ENCODE measurements around the gene GOT1. TPM values are rescaled to one million over a fixed set of nuclear protein-coding genes. Genes with fewer than 3 reads are reported as not detected.

GOT1 gene
- polyA plus RNA-seq, 1 experiment, result 34.5 TPM

- DNase-seq (ENCODE audit: low read depth, low spot score), result no peak
- H3K27ac ChIP-seq (ENCODE audit: low read depth, low read length), result no peak overlapping the region
- no peak overlapping the region for H3K4me3 ChIP-seq (ENCODE audit: low read depth, low read length)
- ChIA-PET POLR2A (interaction anchor here (1.4 kb wide), 1 partner anchor 11 kb away, joined by 3 read pairs; the partner anchor contains the start of gene GOT1), CTCF (interaction anchor here (2.5 kb wide), 1 partner anchor 16 kb away, joined by 12 read pairs; no protein-coding TSS in a partner anchor)
- TF ChIP-seq CTCF (IDR thresholded peaks at IDR 0.05; ENCODE audit: low read depth, low read length), result no peak
- H3K27me3 ChIP-seq (ENCODE audit: control insufficient read depth, insufficient read depth, low read length), result no peaks in the 10 kb centered on the region
- no peaks in the 10 kb centered on the region for H3K9me3 ChIP-seq (ENCODE audit: control insufficient read depth, insufficient read depth, low read length)
These were observed 10.7 kb downstream of the GOT1 start for GRCh38 chr10:99419688-99420087.

GRCh38 chr10:99418910-99419624 lies 11.4 kb downstream of the GOT1 start:
- ChIA-PET CTCF (interaction anchor here (2.5 kb wide), 1 partner anchor 17 kb away, joined by 12 read pairs; no protein-coding TSS in a partner anchor), POLR2A (interaction anchor here (1.4 kb wide), 1 partner anchor 11 kb away, joined by 3 read pairs; the partner anchor contains the start of gene GOT1)
- H3K9me3 ChIP-seq (ENCODE audit: control insufficient read depth, insufficient read depth, low read length), result no peaks in the 10 kb centered on the region
- no peak for DNase-seq (ENCODE audit: low read depth, low spot score)
- TF ChIP-seq CTCF (IDR thresholded peaks at IDR 0.05; ENCODE audit: low read depth, low read length), result no peak
- no peak overlapping the region for H3K27ac ChIP-seq (ENCODE audit: low read depth, low read length)
- H3K27me3 ChIP-seq (ENCODE audit: control insufficient read depth, insufficient read depth, low read length), result no peaks in the 10 kb centered on the region
- H3K4me3 ChIP-seq (ENCODE audit: low read depth, low read length), result no peak overlapping the region

DNA sequence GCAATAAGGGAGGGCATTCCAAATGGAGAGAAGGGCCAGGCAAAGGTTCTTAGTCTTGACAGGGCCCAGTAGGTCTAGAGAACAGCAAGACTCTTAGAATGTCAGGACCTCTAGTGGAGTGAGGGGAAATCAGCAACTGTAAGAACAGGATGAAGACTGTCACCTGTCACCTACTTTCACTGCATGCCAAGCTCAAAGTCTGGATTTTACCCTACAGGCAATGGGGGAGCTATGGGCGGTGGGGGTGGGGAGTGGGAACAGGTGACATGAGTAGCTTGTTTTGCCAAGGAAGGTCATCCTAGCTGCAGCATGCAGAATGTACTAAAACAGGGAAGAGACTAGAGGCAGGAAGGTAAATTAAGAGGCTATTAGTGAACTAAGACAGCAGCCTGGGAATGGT lies 18.3 kb downstream of the GOT1 start:
- CTCF ChIA-PET, result interaction anchor here (1.6 kb wide), 1 partner anchor 20 kb away, joined by 5 read pairs; no protein-coding TSS in a partner anchor
- no peak for TF ChIP-seq CTCF (IDR thresholded peaks at IDR 0.05; ENCODE audit: low read depth, low read length)
- no peak overlapping the region for H3K4me3 ChIP-seq (ENCODE audit: low read depth, low read length)
- no peak overlapping the region for H3K27ac ChIP-seq (ENCODE audit: low read depth, low read length)
- no peak for DNase-seq (ENCODE audit: low read depth, low spot score)
- POLR2A ChIA-PET, result no interaction called here
- no peaks in the 10 kb centered on the region for H3K9me3 ChIP-seq (ENCODE audit: control insufficient read depth, insufficient read depth, low read length)
- H3K27me3 ChIP-seq (ENCODE audit: control insufficient read depth, insufficient read depth, low read length), result no peaks in the 10 kb centered on the region

GRCh38 chr10:99411546-99411945 lies 18.9 kb downstream of the GOT1 start:
- CTCF ChIA-PET, result interaction anchor here (1.6 kb wide), 1 partner anchor 19 kb away, joined by 5 read pairs; no protein-coding TSS in a partner anchor

More at GRCh38 chr10:99411546-99411945, 18.9 kb downstream of the GOT1 start:
- POLR2A ChIA-PET, result no interaction called here
- H3K9me3 ChIP-seq (ENCODE audit: control insufficient read depth, insufficient read depth, low read length), result no peaks in the 10 kb centered on the region
- no peaks in the 10 kb centered on the region for H3K27me3 ChIP-seq (ENCODE audit: control insufficient read depth, insufficient read depth, low read length)
- DNase-seq (ENCODE audit: low read depth, low spot score), result no peak
- H3K27ac ChIP-seq (ENCODE audit: low read depth, low read length), result no peak overlapping the region
- TF ChIP-seq CTCF (IDR thresholded peaks at IDR 0.05; ENCODE audit: low read depth, low read length), result no peak
- H3K4me3 ChIP-seq (ENCODE audit: low read depth, low read length), result no peak overlapping the region
